ENCODE results near the gene ZCCHC7.

The ZCCHC7 gene

GRCh38 chr9:37210737-37211523, 90.6 kb downstream of the ZCCHC7 start:
- no peak overlapping the region for H3K9ac ChIP-seq (ENCODE audit: insufficient read length, low read depth)
- H3K4me1 ChIP-seq (ENCODE audit: insufficient read depth, insufficient read length), result no peaks in the 10 kb centered on the region
- no peaks in the 10 kb centered on the region for H3K9me3 ChIP-seq (ENCODE audit: insufficient read depth, low read length)
- H3K27me3 ChIP-seq (ENCODE audit: insufficient read depth, insufficient read length), result no peaks in the 10 kb centered on the region
- DNase-seq (ENCODE audit: low read depth, low spot score), result no peak
- no peaks in the 10 kb centered on the region for H3K36me3 ChIP-seq (ENCODE audit: insufficient read depth, insufficient read length, low read length)
- no peak overlapping the region for H3K4me3 ChIP-seq (ENCODE audit: insufficient read length, low read depth)
- no peak for TF ChIP-seq YY1 (IDR thresholded peaks at IDR 0.05; ENCODE audit: insufficient read depth, insufficient read length)

- Histone ChIP-seq H3K9ac (ENCODE audit: insufficient read length, low read depth) (no peak overlapping the region), H3K36me3 (ENCODE audit: insufficient read depth, insufficient read length, low read length) (no peaks in the 10 kb centered on the region), H3K4me1 (ENCODE audit: insufficient read depth, insufficient read length) (no peaks in the 10 kb centered on the region)
Measured at GRCh38 chr9:37212435-37212834, 92.1 kb downstream of the ZCCHC7 start.

DNA sequence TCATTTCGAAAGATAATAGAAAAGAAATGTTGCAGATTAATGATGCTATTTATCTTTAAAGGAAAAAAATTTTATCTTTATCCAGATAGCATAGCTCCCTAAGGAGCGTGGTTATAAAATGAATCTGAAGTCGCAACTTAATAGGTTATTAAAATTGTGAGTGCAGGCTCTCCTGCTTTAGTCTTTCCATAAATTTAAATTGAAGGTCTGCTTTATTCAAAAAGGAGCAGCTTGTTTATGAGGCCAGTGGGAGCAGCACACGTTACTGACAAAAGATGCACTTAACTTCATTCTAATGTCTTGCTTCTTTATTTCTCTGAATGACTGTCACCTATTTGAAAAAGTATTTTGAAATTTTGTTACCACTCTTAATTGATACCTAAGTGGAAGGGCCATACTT, 95.0 kb downstream of the ZCCHC7 start:
- Histone ChIP-seq H3K9ac (ENCODE audit: insufficient read length, low read depth) (no peak overlapping the region), H3K27me3 (ENCODE audit: insufficient read depth, insufficient read length) (no peaks in the 10 kb centered on the region), H3K9me3 (ENCODE audit: insufficient read depth, low read length) (no peaks in the 10 kb centered on the region), H3K4me1 (ENCODE audit: insufficient read depth, insufficient read length) (no peaks in the 10 kb centered on the region), H3K36me3 (ENCODE audit: insufficient read depth, insufficient read length, low read length) (no peaks in the 10 kb centered on the region), H3K4me3 (ENCODE audit: insufficient read length, low read depth) (no peak overlapping the region)
- DNase-seq (ENCODE audit: low read depth, low spot score), result no peak
- TF ChIP-seq YY1 (IDR thresholded peaks at IDR 0.05; ENCODE audit: insufficient read depth, insufficient read length) (no peak), SUZ12 (IDR thresholded peaks at IDR 0.05; ENCODE audit: extremely low read depth, insufficient read depth, insufficient read length) (no peak), ZNF274 (IDR thresholded peaks at IDR 0.05; ENCODE audit: low read depth, low read length) (no peak)

More at GRCh38 chr9:37212435-37212834, 92.1 kb downstream of the ZCCHC7 start:
- no peak for DNase-seq (ENCODE audit: low read depth, low spot score)
- Histone ChIP-seq H3K27me3 (ENCODE audit: insufficient read depth, insufficient read length) (no peaks in the 10 kb centered on the region), H3K4me3 (ENCODE audit: insufficient read length, low read depth) (no peak overlapping the region), H3K9me3 (ENCODE audit: insufficient read depth, low read length) (no peaks in the 10 kb centered on the region)
- TF ChIP-seq SUZ12 (IDR thresholded peaks at IDR 0.05; ENCODE audit: extremely low read depth, insufficient read depth, insufficient read length), result no peak
- no peak for TF ChIP-seq YY1 (IDR thresholded peaks at IDR 0.05; ENCODE audit: insufficient read depth, insufficient read length)
- TF ChIP-seq ZNF274 (IDR thresholded peaks at IDR 0.05; ENCODE audit: low read depth, low read length), result no peak

- no peak for TF ChIP-seq SUZ12 (IDR thresholded peaks at IDR 0.05; ENCODE audit: extremely low read depth, insufficient read depth, insufficient read length)
- H3K27me3 ChIP-seq (ENCODE audit: insufficient read depth, insufficient read length), result no peaks in the 10 kb centered on the region
- no peaks in the 10 kb centered on the region for H3K9me3 ChIP-seq (ENCODE audit: insufficient read depth, low read length)
- no peaks in the 10 kb centered on the region for H3K36me3 ChIP-seq (ENCODE audit: insufficient read depth, insufficient read length, low read length)
- H3K4me3 ChIP-seq (ENCODE audit: insufficient read length, low read depth), result no peak overlapping the region
- H3K4me1 ChIP-seq (ENCODE audit: insufficient read depth, insufficient read length), result no peaks in the 10 kb centered on the region
- no peak for DNase-seq (ENCODE audit: low read depth, low spot score)
- H3K9ac ChIP-seq (ENCODE audit: insufficient read length, low read depth), result no peak overlapping the region
Measured at GRCh38 chr9:37215830-37216229, 95.5 kb downstream of the ZCCHC7 start.

DNA sequence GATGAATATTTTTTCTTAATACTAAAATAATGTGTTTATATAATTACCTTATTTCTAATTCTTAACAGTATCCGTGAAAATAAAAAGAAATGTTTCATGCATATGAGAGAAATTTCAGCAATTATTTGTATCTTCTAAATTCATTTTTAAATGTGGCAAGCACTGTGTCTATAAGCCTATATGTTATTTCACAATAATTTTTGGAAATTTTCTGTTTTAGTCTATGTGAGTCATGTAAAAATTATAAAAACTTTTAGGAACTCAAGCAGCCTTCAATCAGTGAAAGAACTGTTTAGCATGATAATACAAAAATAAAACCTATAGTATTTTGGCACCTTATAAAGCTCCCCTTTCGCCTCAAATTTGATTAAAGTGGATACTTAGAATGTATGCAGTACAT, 96.8 kb downstream of the ZCCHC7 start:
- TF ChIP-seq SUZ12 (IDR thresholded peaks at IDR 0.05; ENCODE audit: extremely low read depth, insufficient read depth, insufficient read length) (no peak), ZNF274 (IDR thresholded peaks at IDR 0.05; ENCODE audit: low read depth, low read length) (no peak), YY1 (IDR thresholded peaks at IDR 0.05; ENCODE audit: insufficient read depth, insufficient read length) (no peak)
- Histone ChIP-seq H3K4me1 (ENCODE audit: insufficient read depth, insufficient read length) (no peaks in the 10 kb centered on the region), H3K27me3 (ENCODE audit: insufficient read depth, insufficient read length) (no peaks in the 10 kb centered on the region), H3K9me3 (ENCODE audit: insufficient read depth, low read length) (no peaks in the 10 kb centered on the region), H3K4me3 (ENCODE audit: insufficient read length, low read depth) (no peak overlapping the region), H3K36me3 (ENCODE audit: insufficient read depth, insufficient read length, low read length) (no peaks in the 10 kb centered on the region), H3K9ac (ENCODE audit: insufficient read length, low read depth) (no peak overlapping the region)
- no peak for DNase-seq (ENCODE audit: low read depth, low spot score)

DNA sequence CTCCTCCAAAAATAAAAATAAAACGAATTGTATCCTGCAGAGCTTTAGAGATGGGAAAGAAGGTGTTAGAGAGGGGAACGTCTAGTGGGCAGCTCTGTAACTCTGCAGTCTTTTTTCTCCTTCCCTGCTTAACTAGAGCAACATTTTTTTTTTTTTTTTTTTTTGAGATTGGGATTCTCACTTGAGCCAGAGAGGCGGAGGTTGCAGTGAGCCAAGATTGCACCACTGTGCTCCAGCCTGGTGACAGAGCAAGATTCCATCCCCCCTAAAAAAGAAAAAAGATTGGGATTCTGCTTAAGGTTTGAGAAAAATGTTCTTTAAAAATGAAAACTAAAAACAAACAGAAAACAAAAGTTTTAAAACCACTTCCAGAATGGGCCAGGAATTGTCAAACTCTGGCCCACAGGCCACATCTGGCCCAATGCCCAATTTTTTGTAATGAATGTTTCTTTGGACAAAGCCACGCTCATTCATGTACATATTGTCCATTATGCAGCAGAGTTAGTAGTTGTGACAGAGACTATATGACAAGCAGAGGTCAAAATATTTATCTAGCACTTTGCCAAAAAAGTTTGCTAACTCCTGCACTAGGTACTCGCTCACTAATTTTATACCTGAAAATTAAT, 98.5 kb downstream of the ZCCHC7 start:
- Histone ChIP-seq H3K4me1 (ENCODE audit: insufficient read depth, insufficient read length) (no peaks in the 10 kb centered on the region), H3K36me3 (ENCODE audit: insufficient read depth, insufficient read length, low read length) (no peaks in the 10 kb centered on the region), H3K4me3 (ENCODE audit: insufficient read length, low read depth) (no peak overlapping the region), H3K9ac (ENCODE audit: insufficient read length, low read depth) (no peak overlapping the region), H3K27me3 (ENCODE audit: insufficient read depth, insufficient read length) (no peaks in the 10 kb centered on the region), H3K9me3 (ENCODE audit: insufficient read depth, low read length) (no peaks in the 10 kb centered on the region)
- no peak for DNase-seq (ENCODE audit: low read depth, low spot score)
- TF ChIP-seq ZNF274 (IDR thresholded peaks at IDR 0.05; ENCODE audit: low read depth, low read length) (no peak), SUZ12 (IDR thresholded peaks at IDR 0.05; ENCODE audit: extremely low read depth, insufficient read depth, insufficient read length) (no peak), YY1 (IDR thresholded peaks at IDR 0.05; ENCODE audit: insufficient read depth, insufficient read length) (no peak)

DNA sequence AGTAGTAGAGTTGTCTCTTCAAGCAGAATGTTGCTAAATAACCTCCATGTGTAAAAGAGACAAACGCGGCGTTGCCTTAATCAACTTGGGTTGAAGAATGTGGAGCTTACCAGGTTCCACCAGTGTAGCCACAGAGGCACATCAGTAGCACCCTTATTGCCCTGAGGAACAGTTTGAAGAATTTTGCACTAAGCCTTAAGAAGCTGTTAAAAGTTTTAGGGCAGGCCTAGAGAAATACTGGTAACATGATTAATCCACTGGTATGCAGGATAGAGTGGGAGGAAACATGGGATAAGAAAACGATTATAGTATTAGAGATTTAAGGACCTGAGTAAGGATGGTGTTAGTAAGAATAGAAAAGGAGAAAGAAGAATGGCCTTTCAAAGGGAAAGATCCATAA, 100.6 kb downstream of the ZCCHC7 start:
- TF ChIP-seq SUZ12 (IDR thresholded peaks at IDR 0.05; ENCODE audit: extremely low read depth, insufficient read depth, insufficient read length), result no peak
- no peaks in the 10 kb centered on the region for H3K27me3 ChIP-seq (ENCODE audit: insufficient read depth, insufficient read length)
- no peak overlapping the region for H3K4me3 ChIP-seq (ENCODE audit: insufficient read length, low read depth)
- no peaks in the 10 kb centered on the region for H3K36me3 ChIP-seq (ENCODE audit: insufficient read depth, insufficient read length, low read length)
- H3K9me3 ChIP-seq (ENCODE audit: insufficient read depth, low read length), result no peaks in the 10 kb centered on the region
- DNase-seq (ENCODE audit: low read depth, low spot score), result no peak
- H3K9ac ChIP-seq (ENCODE audit: insufficient read length, low read depth), result no peak overlapping the region
- H3K4me1 ChIP-seq (ENCODE audit: insufficient read depth, insufficient read length), result no peaks in the 10 kb centered on the region

Data from NT2/D1 (cell line).